Measurements from ENCODE around the gene CUX1.
A peak's percentile ranks its signal among the peaks of the same experiment; 100 is the strongest.

Gene CUX1

GRCh38 chr7:102024005-102024768 is 206.8 kb downstream of the CUX1 start:
- TF ChIP-seq GATA3 (IDR thresholded peaks at IDR 0.05; ENCODE audit: low read depth, low read length) (no peak), GATA2 (IDR thresholded peaks at IDR 0.05; ENCODE audit: low read depth, low read length) (no peak)

- TF ChIP-seq GATA3 (IDR thresholded peaks at IDR 0.05; ENCODE audit: low read depth, low read length) (no peak), GATA2 (IDR thresholded peaks at IDR 0.05; ENCODE audit: low read depth, low read length) (no peak)
Observed at GRCh38 chr7:102024769-102025391, 207.5 kb downstream of the CUX1 start.

- TF ChIP-seq GATA3 (IDR thresholded peaks at IDR 0.05; ENCODE audit: low read depth, low read length) (no peak), GATA2 (IDR thresholded peaks at IDR 0.05; ENCODE audit: low read depth, low read length) (no peak)
Observed at GRCh38 chr7:102028206-102028826, 210.9 kb downstream of the CUX1 start.

- TF ChIP-seq GATA3 (IDR thresholded peaks at IDR 0.05; ENCODE audit: low read depth, low read length), result no peak
- no peak for TF ChIP-seq GATA2 (IDR thresholded peaks at IDR 0.05; ENCODE audit: low read depth, low read length)
Observed at GRCh38 chr7:102029616-102030015, 212.2 kb downstream of the CUX1 start.

GRCh38 chr7:102030696-102031095 is 213.3 kb downstream of the CUX1 start:
- no peak for TF ChIP-seq GATA3 (IDR thresholded peaks at IDR 0.05; ENCODE audit: low read depth, low read length)
- no peak for TF ChIP-seq GATA2 (IDR thresholded peaks at IDR 0.05; ENCODE audit: low read depth, low read length)

GRCh38 chr7:102036958-102037357 is 219.5 kb downstream of the CUX1 start:
- TF ChIP-seq GATA3 (IDR thresholded peaks at IDR 0.05; ENCODE audit: low read depth, low read length) (no peak), GATA2 (IDR thresholded peaks at IDR 0.05; ENCODE audit: low read depth, low read length) (no peak)

- no peak for TF ChIP-seq GATA3 (IDR thresholded peaks at IDR 0.05; ENCODE audit: low read depth, low read length)
Observed at GRCh38 chr7:102039706-102040105, 222.3 kb downstream of the CUX1 start.

GRCh38 chr7:102040569-102040968 is 223.1 kb downstream of the CUX1 start:
- TF ChIP-seq GATA2 (IDR thresholded peaks at IDR 0.05; ENCODE audit: low read depth, low read length) (no peak), GATA3 (IDR thresholded peaks at IDR 0.05; ENCODE audit: low read depth, low read length) (no peak)

GRCh38 chr7:102042016-102042656 is 224.7 kb downstream of the CUX1 start:
- TF ChIP-seq GATA3 (IDR thresholded peaks at IDR 0.05; ENCODE audit: low read depth, low read length) (no peak), GATA2 (IDR thresholded peaks at IDR 0.05; ENCODE audit: low read depth, low read length) (no peak)

- TF ChIP-seq GATA3 (IDR thresholded peaks at IDR 0.05; ENCODE audit: low read depth, low read length) (no peak), GATA2 (IDR thresholded peaks at IDR 0.05; ENCODE audit: low read depth, low read length) (no peak)
Observed at GRCh38 chr7:102044641-102044983, 227.2 kb downstream of the CUX1 start.

GRCh38 chr7:102044984-102045673 is 227.7 kb downstream of the CUX1 start:
- no peak for TF ChIP-seq GATA3 (IDR thresholded peaks at IDR 0.05; ENCODE audit: low read depth, low read length)
- peak; percentile 8; the same call in 1 of the 2 replicates for TF ChIP-seq GATA2 (IDR thresholded peaks at IDR 0.05; ENCODE audit: low read depth, low read length)

- TF ChIP-seq GATA3 (IDR thresholded peaks at IDR 0.05; ENCODE audit: low read depth, low read length) (no peak), GATA2 (IDR thresholded peaks at IDR 0.05; ENCODE audit: low read depth, low read length) (no peak)
Observed at GRCh38 chr7:102045681-102046372, 228.4 kb downstream of the CUX1 start.

GRCh38 chr7:102046373-102047117 is 229.1 kb downstream of the CUX1 start:
- TF ChIP-seq GATA2 (IDR thresholded peaks at IDR 0.05; ENCODE audit: low read depth, low read length) (no peak), GATA3 (IDR thresholded peaks at IDR 0.05; ENCODE audit: low read depth, low read length) (no peak)

Measured in SH-SY5Y (cell line).